A673 (cell line): ENCODE measurements around the gene PLAC9. TPM values are rescaled to one million over a fixed set of nuclear protein-coding genes. Genes with fewer than 3 reads are reported as not detected.
"Not testable (repeated sequence)": the region's sequence is repeated elsewhere in the genome, so short reads cannot be mapped to it uniquely, and the experiment has no call there.

ENCODE experiments used
- BruUV-seq: library from RNA; stranded (reverse); fragments of 400-500 nt; replicated peaks from 2 replicates; lab custom pipeline; 2021; lab: Mats Ljungman, UMichigan
- CTCF ChIA-PET: fragments of 300-600 bp; sonication (Branson Sonifier 250); formaldehyde crosslinking; loops from one replicate; lab custom pipeline; 2022; ENCODE audit warnings: antibody characterized with exemption; lab: Charles Lee
- POLR2A ChIA-PET: fragments of 300-600 bp; sonication (Branson Sonifier 250); formaldehyde crosslinking; loops from one replicate; lab custom pipeline; 2022; ENCODE audit warnings: antibody characterized with exemption; ENCODE audit not compliant: low non-redundant PET; lab: Charles Lee
- DNase-seq: peaks from one replicate; pipeline ENCODE4 v3.0.0-alpha.2; 2015; ENCODE audit warnings: low spot score
- H3K27ac ChIP-seq: fragments of 200-600 bp; sonication (generic); 2 replicates; pipeline ENCODE4 v1.5.1; 2016; ENCODE audit warnings: mixed run types, low read depth, mild to moderate bottlenecking, mixed read lengths, antibody characterized with exemption, low read length; ENCODE audit not compliant: poor library complexity, severe bottlenecking
- H3K27me3 ChIP-seq: fragments of 200-600 bp; sonication (generic); replicated peaks from 2 replicates; pipeline ENCODE4 v1.6.1; 2017; ENCODE audit warnings: mixed run types, low read depth, mild to moderate bottlenecking, mixed read lengths, antibody characterized with exemption, low read length; ENCODE audit not compliant: insufficient read depth, poor library complexity
- H3K36me3 ChIP-seq: fragments of 200-600 bp; sonication (generic); 2 replicates; pipeline ENCODE4 v1.6.1; 2016; ENCODE audit warnings: mixed run types, mild to moderate bottlenecking, mixed read lengths, antibody characterized with exemption, low read length; ENCODE audit not compliant: insufficient read depth, poor library complexity, severe bottlenecking
- H3K4me1 ChIP-seq: fragments of 200-600 bp; sonication (generic); 2 replicates; pipeline ENCODE4 v1.6.1; 2017; ENCODE audit warnings: mixed run types, mild to moderate bottlenecking, mixed read lengths, antibody characterized with exemption, low read length; ENCODE audit not compliant: insufficient read depth, poor library complexity, severe bottlenecking
- H3K4me3 ChIP-seq: fragments of 200-600 bp; sonication (generic); 2 replicates; pipeline ENCODE4 v1.5.1; 2016; ENCODE audit warnings: low read depth, mixed run types, mild to moderate bottlenecking, mixed read lengths, low read length; ENCODE audit not compliant: poor library complexity, severe bottlenecking
- H3K9me3 ChIP-seq: fragments of 200-600 bp; sonication (generic); 2 replicates; pipeline ENCODE4 v1.6.1; 2016; ENCODE audit warnings: mixed run types, low read depth, mild to moderate bottlenecking, mixed read lengths, antibody characterized with exemption, low read length; ENCODE audit not compliant: poor library complexity, severe bottlenecking
- CTCF ChIP-seq: fragments of 300-800, 200-600 bp; sonication (generic); conservative IDR thresholded peaks from 2 replicates; pipeline ENCODE4 v1.5.1; 2017; ENCODE audit warnings: low read depth, mild to moderate bottlenecking, antibody characterized with exemption, low read length, moderate library complexity, mixed read lengths
- EZH2 ChIP-seq: fragments of 200-600 bp; sonication (generic); IDR thresholded peaks from 2 replicates; pipeline ENCODE4 v1.6.1; 2017; ENCODE audit warnings: borderline replicate concordance, low read depth, mild to moderate bottlenecking, mixed read lengths, antibody characterized with exemption, low read length; ENCODE audit not compliant: poor library complexity, severe bottlenecking
- intact Hi-C: fragments of 100-400 bp; cut with micrococcal nuclease; formaldehyde crosslinking; loops from one replicate; pipeline ENCODE4 v1.10.0; 2022; ENCODE audit not compliant: unreplicated experiment
- total RNA-seq: library from RNA; stranded (reverse); gene quantifications from 2 replicates; pipeline ENCODE4 v1.2.3, GENCODE V29; 2021

Gene PLAC9
- total RNA-seq, 1 experiment from 2014 or later, result not detected

- Histone ChIP-seq H3K27ac (no peak overlapping the region), H3K27me3 (no peaks in the 10 kb centered on the region), H3K9me3 (no peaks in the 10 kb centered on the region), H3K4me3 (peak overlapping the region; percentile 20), H3K36me3 (peaks cover under 1% of the 10 kb centered on the region), H3K4me1 (peaks cover 8% of the 10 kb centered on the region)
- no peak for TF ChIP-seq EZH2
- no peak for TF ChIP-seq CTCF
- ChIA-PET CTCF (interaction anchor here (0.6 to 1.7 kb wide), 9 partner anchors 10 to 827 kb away, joined by 3 to 22 read pairs (median 4); no protein-coding TSS in a partner anchor), POLR2A (interaction anchor here (0.5 to 0.7 kb wide), 2 partner anchors 61 to 78 kb away, joined by 3 to 4 read pairs; no protein-coding TSS in a partner anchor)
- intact Hi-C loops, result no loop called here
- DNase-seq, result no peak
- no TSS peak for BruUV-seq
Observed at GRCh38 chr10:80144067-80144695, 11.7 kb downstream of the PLAC9 start.

DNA sequence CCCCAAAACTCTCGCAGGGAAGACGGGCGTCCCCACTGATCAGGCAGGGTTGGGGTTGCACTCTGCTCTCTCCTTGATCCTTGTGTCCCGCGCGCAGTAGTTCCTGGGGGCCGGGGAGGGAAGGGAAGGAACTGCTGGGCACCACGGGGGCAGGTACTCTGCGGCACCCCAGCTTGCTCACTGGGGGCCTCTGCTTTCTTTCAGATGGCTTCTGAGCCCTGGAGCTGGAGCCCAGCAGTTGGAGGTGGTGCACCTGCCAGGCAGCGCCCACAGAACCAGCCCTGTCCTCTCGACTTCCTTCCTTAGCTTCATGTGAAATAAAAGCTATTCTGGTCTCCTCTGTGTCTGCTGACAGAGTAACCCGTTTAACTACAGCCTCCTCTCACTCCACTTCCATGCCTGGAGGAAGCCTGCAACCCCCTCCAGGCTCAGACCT lies 12.2 kb downstream of the PLAC9 start:
- no peak overlapping the region for H3K27ac ChIP-seq
- H3K4me1 ChIP-seq, result peaks cover 8% of the 10 kb centered on the region
- DNase-seq, result no peak
- ChIA-PET CTCF (interaction anchor here (0.6 to 1.7 kb wide), 5 partner anchors 9 to 827 kb away, joined by 3 to 22 read pairs (median 4); no protein-coding TSS in a partner anchor), POLR2A (interaction anchor here (0.5 to 0.7 kb wide), 2 partner anchors 61 to 78 kb away, joined by 3 to 4 read pairs; no protein-coding TSS in a partner anchor)
- BruUV-seq, result no TSS peak
- peaks cover 6% of the 10 kb centered on the region for H3K36me3 ChIP-seq
- no peaks in the 10 kb centered on the region for H3K27me3 ChIP-seq
- TF ChIP-seq EZH2, result no peak
- TF ChIP-seq CTCF, result no peak
- intact Hi-C loops, result no loop called here
- H3K9me3 ChIP-seq, result peaks cover 1% of the 10 kb centered on the region
- H3K4me3 ChIP-seq, result no peak overlapping the region

DNA sequence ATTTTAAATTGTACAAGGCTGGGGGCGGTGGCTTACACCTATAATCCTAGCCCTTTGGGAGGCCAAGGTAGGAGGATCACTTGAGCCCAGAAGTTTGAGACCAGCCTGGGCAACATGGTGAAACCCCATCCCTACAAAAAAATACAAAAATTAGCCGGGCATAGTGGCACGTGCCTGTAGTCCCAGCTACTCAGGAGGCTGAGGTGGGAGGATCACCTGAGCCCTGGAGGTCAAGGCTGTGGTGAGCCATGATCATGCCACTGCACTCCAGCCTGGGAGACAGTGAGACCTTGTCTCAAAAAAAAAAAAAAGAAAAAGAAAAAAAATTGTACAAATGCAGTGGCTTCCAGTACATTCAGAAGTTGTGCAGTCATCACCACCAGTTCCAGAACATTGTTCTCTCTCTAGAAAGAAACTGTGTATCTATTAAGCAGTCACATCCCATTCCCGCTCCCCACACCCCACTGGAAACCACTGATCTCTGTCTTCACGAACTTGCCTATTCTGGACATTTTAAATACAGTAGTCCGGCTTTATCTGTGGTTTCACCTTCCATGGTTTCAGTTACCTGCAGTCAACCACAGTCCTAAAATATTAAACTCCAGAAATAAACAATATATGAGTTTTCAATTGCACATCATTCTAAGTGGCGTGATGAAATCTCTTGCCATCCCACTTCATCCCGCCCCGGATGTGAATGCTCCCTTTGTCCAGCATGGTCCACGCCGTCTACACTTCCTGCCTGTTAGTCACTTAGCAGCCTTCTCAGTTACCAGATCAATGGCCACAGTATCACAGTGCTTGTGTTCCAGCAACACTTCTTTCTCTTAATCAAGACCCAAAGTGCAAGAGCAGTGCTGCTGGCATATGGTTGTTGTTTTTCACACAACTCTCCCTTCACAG lies 13.1 kb downstream of the PLAC9 start:
- CTCF ChIA-PET, BruUV-seq: not testable (repeated sequence)

More for the DNA sequence above, 13.1 kb downstream of the PLAC9 start:
- H3K4me3 ChIP-seq, H3K9me3 ChIP-seq, H3K27ac ChIP-seq, H3K4me1 ChIP-seq, H3K36me3 ChIP-seq, intact Hi-C loops, H3K27me3 ChIP-seq, POLR2A ChIA-PET: not testable (repeated sequence)
- DNase-seq, result peak; percentile 33
